GM12864 (cell line): Measurements from ENCODE around the gene TAS2R14.

Experiments used
- DNase-seq: peaks from one replicate; pipeline ENCODE4 v3.0.0-alpha.2; 2011; ENCODE audit warnings: low read depth
- H3K4me3 ChIP-seq: 2 replicates; pipeline ENCODE4 v1.5.1; 2011; ENCODE audit warnings: mild to moderate bottlenecking, low read depth, low read length, control low read depth
- TF ChIP-seq, protein P1 (sequence below): IDR thresholded peaks from 2 replicates; pipeline ENCODE4 v1.5.1; 2011; ENCODE audit warnings: low read depth, mild to moderate bottlenecking, moderate library complexity, low read length, control low read depth, inconsistent platforms; ENCODE audit errors: missing control alignments

Gene TAS2R14

DNA sequence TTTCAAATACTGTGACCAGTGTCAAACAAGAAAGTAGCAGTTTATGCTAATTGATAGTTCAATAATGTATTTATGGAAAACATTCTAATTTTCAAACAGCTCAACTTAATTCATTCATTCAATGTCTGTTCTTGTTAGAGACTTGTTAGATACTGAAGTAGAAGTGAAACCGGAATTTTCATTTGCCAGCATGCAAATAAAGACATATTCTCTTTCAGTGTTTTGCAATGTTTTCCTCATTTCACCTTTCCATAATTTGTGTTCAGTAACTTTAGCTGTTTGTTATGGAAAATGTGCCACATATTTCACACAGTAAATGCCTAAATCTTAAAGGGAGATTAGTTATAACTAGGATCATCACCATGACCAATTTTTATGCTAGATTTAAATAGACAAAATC, 26.4 kb upstream of the TAS2R14 start:
- H3K4me3 ChIP-seq = no peak overlapping the region
- DNase-seq = no peak
- TF ChIP-seq, protein P1, sequence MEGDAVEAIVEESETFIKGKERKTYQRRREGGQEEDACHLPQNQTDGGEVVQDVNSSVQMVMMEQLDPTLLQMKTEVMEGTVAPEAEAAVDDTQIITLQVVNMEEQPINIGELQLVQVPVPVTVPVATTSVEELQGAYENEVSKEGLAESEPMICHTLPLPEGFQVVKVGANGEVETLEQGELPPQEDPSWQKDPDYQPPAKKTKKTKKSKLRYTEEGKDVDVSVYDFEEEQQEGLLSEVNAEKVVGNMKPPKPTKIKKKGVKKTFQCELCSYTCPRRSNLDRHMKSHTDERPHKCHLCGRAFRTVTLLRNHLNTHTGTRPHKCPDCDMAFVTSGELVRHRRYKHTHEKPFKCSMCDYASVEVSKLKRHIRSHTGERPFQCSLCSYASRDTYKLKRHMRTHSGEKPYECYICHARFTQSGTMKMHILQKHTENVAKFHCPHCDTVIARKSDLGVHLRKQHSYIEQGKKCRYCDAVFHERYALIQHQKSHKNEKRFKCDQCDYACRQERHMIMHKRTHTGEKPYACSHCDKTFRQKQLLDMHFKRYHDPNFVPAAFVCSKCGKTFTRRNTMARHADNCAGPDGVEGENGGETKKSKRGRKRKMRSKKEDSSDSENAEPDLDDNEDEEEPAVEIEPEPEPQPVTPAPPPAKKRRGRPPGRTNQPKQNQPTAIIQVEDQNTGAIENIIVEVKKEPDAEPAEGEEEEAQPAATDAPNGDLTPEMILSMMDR = no peak

DNA sequence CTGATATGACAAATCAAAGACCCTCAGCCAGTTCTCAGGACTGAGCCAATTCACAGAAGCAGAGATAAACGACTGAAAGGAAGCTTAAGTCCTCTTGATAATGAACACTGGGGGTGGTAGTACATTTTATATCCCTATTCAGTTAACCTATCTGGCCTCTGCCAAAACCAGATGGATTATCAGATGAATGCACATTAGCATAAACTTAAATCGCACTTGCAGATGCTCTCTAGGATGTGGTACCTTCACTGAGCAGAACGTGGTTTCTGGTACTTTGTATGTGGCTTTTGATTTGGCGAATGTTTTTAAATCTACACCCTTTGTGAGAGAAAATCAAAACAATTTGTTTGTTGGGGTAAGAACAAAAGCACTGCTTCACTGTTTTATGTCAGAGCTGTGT, 21.1 kb upstream of the TAS2R14 start:
- no peak overlapping the region for H3K4me3 ChIP-seq
- DNase-seq = no peak
- TF ChIP-seq, protein P1 = no peak

DNA sequence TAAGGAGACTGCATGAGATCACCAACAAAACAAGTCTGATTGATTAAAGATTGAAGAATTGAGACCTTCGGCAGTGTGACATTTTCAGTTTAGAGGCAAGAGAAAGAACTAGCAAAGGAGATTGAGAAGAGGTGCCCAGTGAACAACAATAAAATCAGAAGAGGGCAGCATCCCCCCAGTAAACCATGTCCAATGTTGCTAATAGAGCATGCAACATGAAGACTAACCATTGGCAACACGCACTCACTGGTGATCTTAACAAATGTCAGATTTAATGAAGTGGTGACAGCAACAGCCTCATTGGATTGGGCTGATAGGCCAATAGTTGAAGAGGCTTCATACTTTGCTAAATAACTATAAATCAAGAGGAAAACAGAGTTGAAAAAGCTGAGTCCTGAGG, 20.7 kb upstream of the TAS2R14 start:
- DNase-seq = no peak
- H3K4me3 ChIP-seq = no peak overlapping the region
- TF ChIP-seq, protein P1 = no peak

DNA sequence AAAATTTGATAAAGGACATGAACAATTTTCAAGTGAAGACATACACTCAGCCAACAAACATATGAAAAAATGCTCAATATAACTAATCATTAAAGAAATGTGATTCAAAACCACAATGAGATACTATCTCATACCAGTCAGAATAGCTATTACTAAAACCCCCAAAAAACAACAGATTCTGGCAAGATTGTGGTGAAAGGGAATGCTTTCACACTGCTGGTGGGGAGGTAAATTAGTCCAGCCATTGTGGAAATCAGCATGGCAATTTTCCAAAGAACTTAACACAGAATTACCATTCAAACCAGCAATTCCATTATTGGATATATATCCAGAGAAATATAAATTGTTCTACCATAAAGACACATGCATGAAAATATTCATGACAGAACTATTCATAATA, 18.7 kb upstream of the TAS2R14 start:
- TF ChIP-seq, protein P1 = no peak
- no peak for DNase-seq
- no peak overlapping the region for H3K4me3 ChIP-seq

DNA sequence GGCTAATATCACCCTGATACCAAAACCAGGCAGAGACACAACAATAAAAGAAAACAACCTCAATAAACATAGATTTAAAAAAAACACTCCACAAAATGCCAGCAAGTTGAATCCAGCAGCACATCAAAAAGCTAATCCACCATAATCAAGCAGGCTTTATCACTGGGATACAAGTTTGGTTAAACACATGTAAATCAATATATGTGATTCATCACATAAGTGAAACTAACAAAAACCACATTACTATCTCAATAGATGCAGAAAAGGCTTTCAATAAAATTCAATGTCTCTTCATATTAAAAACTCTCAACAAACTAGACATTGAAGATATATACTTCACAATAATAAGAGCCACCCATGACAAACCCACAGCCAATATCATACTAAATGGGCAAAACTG, 17.0 kb upstream of the TAS2R14 start:
- H3K4me3 ChIP-seq = no peak overlapping the region
- DNase-seq = no peak
- TF ChIP-seq, protein P1 = no peak

DNA sequence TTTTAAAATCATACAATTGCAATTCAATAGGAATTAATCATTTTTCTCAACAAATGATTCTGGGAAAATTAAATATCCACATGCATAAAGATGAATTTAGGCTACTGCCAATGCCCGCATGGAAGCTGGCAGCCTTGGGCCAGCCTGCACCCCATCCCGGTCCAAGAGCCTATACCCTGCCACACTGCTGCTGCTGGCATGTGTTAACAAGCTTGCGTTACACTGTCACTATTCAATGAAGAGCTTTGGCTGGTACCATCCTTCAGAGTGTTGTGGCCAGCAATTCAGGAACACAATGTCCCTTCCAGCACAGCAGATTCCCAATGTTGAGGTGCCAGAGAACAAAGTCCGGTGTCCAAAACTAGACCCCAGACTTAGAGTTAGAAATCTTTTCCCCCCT, 13.6 kb upstream of the TAS2R14 start:
- H3K4me3 ChIP-seq = no peak overlapping the region
- TF ChIP-seq, protein P1 = no peak
- DNase-seq = no peak

DNA sequence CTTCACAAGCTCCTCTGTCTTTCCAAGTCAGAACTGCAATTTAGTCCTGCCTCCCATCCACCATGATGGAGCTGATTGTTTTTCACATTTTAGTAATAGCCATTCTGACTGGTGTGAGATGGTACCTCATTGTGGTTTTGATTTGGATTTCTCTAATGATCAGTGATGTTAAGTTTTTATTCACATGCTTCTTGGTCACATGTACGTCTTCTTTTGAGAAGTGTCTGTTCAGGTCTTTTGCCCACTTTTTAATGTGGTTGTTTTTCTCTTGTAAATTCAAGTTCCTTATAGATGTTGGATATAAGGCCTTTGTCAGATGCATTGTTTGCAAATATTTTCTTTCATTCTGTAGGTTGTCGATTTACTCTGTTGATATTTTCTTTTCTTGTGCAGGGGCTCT, 4.1 kb upstream of the TAS2R14 start:
- DNase-seq = no peak
- H3K4me3 ChIP-seq = no peak overlapping the region
- TF ChIP-seq, protein P1 = no peak
